Cardiac muscle cell (in vitro differentiated cells and primary cell): Measurements from ENCODE around the gene GPR15. TPM values are rescaled to one million over a fixed set of nuclear protein-coding genes. Genes with fewer than 3 reads are reported as not detected.

Experiments used
- DNase-seq, 2 donors: peaks; one replicate each; pipeline versions ENCODE4 v3.0.0 to v3.0.0-alpha.2; 2010 to 2017; ENCODE audit warnings: low read depth in 1 of 2, low spot score in 1 of 2
- H3K27ac ChIP-seq: fragments of 200-600 bp; sonication (generic); 2 replicates; pipeline ENCODE4 v1.5.1; 2016
- H3K27me3 ChIP-seq: fragments of 200-600 bp; sonication (generic); 2 replicates; pipeline ENCODE4 v1.6.0; 2016; ENCODE audit warnings: control low read depth
- H3K36me3 ChIP-seq: fragments of 200-600 bp; sonication (generic); 2 replicates; pipeline ENCODE4 v1.5.1; 2016; ENCODE audit warnings: control low read depth
- H3K4me1 ChIP-seq: fragments of 200-600 bp; sonication (generic); 2 replicates; pipeline ENCODE4 v1.8.1; 2017; ENCODE audit warnings: low read depth, mild to moderate bottlenecking, mixed run types
- H3K4me3 ChIP-seq: fragments of 200-600 bp; sonication (generic); 2 replicates; pipeline ENCODE4 v1.5.1; 2016; ENCODE audit warnings: mild to moderate bottlenecking
- H3K9me3 ChIP-seq: fragments of 200-600 bp; sonication (generic); 2 replicates; pipeline ENCODE4 v1.5.1; 2017; ENCODE audit warnings: low read depth, mild to moderate bottlenecking, control low read depth
- CTCF ChIP-seq: IDR thresholded peaks from 2 replicates; pipeline ENCODE4 v1.5.1; 2012; ENCODE audit warnings: low read depth, mild to moderate bottlenecking, low read length
- polyA plus RNA-seq: library from polyadenylated mRNA; unstranded; fragments of >200 nt; fragmentation: Nextera tagmentation; extraction: Ambion mirVana; gene quantifications from 2 replicates; pipeline ENCODE4 v1.2.1, GENCODE V29; 2016
- total RNA-seq: library from RNA; depleted of rRNA; stranded (reverse); fragments of >200 nt; gene quantifications from 2 replicates; pipeline ENCODE4 v1.2.3, GENCODE V29; 2016

GPR15 gene
- not detected in 2 replicates for total RNA-seq
- polyA plus RNA-seq = not detected in 2 replicates

GRCh38 chr3:98531622-98532274 lies at the start of gene GPR15:
Gene GPR15 (plus strand): TSS chr3:98531978. CDS start chr3:98532034, 56 bp downstream.
- Histone ChIP-seq H3K4me3 (no peak within 1 kb of the TSS), H3K9me3 (no peaks in the 10 kb centered on the region), H3K27ac (no peak within 1 kb of the TSS), H3K36me3 (no peaks in the 10 kb centered on the region), H3K27me3 (no peaks in the 10 kb centered on the region), H3K4me1 (peaks cover 6% of the 10 kb centered on the region)
- no peak for DNase-seq
- no peak for TF ChIP-seq CTCF

GRCh38 chr3:98482717-98483482 lies 48.9 kb upstream of the GPR15 start:
- DNase-seq = no peak
- H3K4me1 ChIP-seq = no peaks in the 10 kb centered on the region
- H3K27ac ChIP-seq = no peak overlapping the region
- no peak overlapping the region for H3K4me3 ChIP-seq
- H3K27me3 ChIP-seq = no peaks in the 10 kb centered on the region
- H3K9me3 ChIP-seq = no peaks in the 10 kb centered on the region
- no peaks in the 10 kb centered on the region for H3K36me3 ChIP-seq
- no peak for TF ChIP-seq CTCF

- no peak overlapping the region for H3K27ac ChIP-seq
- no peak for TF ChIP-seq CTCF
- H3K4me1 ChIP-seq = no peaks in the 10 kb centered on the region
- no peaks in the 10 kb centered on the region for H3K27me3 ChIP-seq
- H3K9me3 ChIP-seq = no peaks in the 10 kb centered on the region
- no peaks in the 10 kb centered on the region for H3K36me3 ChIP-seq
- DNase-seq = no peak
- no peak overlapping the region for H3K4me3 ChIP-seq
Observed at GRCh38 chr3:98483626-98484025, 48.2 kb upstream of the GPR15 start.

GRCh38 chr3:98497381-98497780 lies 34.4 kb upstream of the GPR15 start, which contains the start of gene OR5K2:
Gene OR5K2 (plus strand): TSS chr3:98497681. CDS start chr3:98497681, 0 bp downstream.
- H3K36me3 ChIP-seq = no peaks in the 10 kb centered on the region
- no peaks in the 10 kb centered on the region for H3K27me3 ChIP-seq
- no peak within 1 kb of the TSS for H3K27ac ChIP-seq
- H3K9me3 ChIP-seq = no peaks in the 10 kb centered on the region
- no peak within 1 kb of the TSS for H3K4me3 ChIP-seq
- no peaks in the 10 kb centered on the region for H3K4me1 ChIP-seq
- no peak for DNase-seq
- no peak for TF ChIP-seq CTCF

GRCh38 chr3:98500019-98500418 lies 31.8 kb upstream of the GPR15 start:
- H3K27ac ChIP-seq = no peak overlapping the region
- H3K27me3 ChIP-seq = no peaks in the 10 kb centered on the region
- H3K36me3 ChIP-seq = no peaks in the 10 kb centered on the region
- no peaks in the 10 kb centered on the region for H3K4me1 ChIP-seq
- H3K9me3 ChIP-seq = no peaks in the 10 kb centered on the region
- DNase-seq = no peak
- no peak overlapping the region for H3K4me3 ChIP-seq
- no peak for TF ChIP-seq CTCF
